HG03520 (cell line): ENCODE measurements around the gene FARP1.

ENCODE experiments used
- ATAC-seq: cut with Tn5 transposase; IDR thresholded peaks from one replicate; pipeline ENCODE4 v1.9.1; 2021; ENCODE audit warnings: mild to moderate bottlenecking, moderate library complexity; ENCODE audit not compliant: unreplicated experiment

Gene FARP1

DNA sequence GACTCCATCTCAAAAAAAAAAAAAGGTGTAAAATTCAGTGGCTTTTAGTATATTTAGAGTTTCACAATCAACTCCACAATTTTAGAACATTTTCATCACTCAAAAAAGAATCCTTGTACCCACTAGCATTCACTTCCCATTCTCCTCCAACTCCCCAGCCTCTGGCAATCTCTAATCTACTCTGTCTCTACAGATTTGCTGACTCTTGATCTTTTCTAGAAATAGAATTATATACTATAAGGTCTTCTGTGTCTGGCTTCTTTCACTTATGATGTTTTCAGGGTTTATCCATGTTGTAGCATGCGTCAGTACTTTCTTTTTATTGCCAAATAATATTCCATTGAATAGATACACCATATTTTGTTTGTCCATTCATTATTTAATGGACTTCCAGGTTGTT is 8.0 kb upstream of the FARP1 start:
- no peak for ATAC-seq

DNA sequence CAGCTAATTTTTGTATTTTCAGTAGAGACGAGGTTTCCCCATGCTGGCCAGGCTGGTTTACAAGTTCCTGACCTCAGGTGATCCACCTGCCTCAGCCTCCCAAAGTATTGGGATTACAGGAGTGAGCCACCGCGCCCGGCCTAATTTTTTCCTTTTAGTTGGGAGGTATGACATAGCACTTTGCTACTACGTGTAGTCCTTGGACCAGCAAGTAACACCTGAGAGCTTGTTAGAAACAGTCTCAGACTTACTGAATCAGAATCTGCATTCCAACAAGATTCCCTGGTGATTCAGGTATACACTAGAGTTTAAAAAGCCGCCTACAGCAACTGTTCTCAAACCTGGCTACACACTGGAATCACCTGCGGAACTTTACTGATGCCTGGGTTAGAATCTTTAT is 1.8 kb upstream of the FARP1 start:
- ATAC-seq = no peak

DNA sequence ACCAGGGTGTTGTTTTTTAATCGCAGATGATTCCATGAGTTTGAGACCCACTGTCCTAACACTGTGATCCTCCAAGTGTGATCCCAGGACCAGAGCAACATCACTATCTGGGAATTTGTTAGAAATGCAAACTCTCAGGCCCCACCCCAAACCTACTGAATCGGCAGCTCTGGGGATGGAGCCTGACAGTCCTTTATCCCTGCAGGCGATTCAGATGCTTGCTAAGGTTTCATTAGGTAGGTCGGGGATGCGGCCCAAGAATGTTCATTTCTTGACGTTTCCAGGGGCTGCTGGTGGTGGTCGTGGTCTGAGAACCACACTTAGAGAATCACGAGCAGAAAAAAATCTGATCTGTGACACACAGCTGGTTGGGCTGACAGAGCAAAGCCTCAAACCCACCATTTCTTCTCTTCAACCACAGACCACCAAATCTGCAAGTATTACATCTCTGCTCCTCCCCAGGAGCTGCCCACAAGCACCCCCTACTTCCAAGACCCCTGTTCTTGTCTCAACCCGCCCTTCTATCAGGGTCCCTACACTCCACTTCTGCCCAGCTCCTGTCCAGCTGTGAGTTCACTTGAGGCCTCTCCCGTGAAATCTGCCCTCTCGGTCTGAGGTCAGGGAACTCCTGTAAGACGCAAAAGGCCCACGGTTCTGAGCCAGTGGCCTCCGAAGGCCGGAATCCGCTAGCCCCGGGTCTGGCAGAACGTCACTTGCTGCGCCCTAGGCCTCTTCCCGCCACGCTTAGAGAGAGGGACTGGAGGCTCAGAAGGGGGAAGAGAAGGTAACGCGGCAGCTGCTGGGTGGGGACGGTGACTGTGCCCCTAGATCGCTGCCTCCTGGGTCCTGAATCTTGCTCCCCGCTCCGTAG is 1.1 kb upstream of the FARP1 start:
- ATAC-seq = no peak

DNA sequence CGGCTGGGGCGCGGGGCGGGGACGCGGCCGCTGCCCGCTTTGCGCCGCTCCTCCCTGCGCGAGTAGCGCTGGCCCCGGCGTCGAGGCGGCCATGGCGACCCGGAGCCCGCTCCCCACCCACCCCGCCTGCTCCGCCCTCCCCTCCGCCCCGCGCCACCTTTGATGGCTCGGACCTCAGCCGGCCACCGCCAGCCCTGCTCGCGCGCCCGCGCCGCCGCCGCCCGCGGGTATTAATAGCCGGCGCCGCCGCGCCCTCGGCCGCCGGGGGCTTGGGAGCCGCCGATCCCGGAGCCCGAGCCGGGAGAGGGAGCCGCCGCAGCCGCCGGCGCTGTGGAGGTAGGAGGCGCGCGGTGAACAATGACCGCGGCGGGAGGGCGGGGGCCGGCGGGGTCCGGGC is 261 bp downstream of the FARP1 start:
- peak; percentile 3 for ATAC-seq

DNA sequence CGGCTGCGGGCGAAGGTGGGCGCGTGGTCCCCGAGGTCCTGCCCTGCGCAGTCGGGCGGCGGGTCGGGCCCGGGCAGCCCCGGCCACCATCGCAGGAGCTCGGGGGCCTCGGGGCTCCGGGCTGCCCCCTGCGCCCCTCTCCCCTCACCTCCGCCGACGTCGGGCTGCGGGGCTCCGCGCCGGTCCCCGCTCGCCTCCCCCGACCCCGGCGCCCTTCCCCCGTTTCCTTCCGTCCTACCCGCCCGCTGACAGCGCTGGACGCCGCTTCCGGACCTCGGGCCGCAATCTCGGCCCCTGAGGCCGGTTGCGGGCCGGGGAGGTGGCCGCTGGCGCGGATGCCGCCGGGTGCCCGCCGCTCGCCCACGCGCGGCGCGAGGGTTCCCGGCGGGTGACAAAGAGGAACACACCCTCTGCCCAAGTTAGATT is 720 bp downstream of the FARP1 start:
- no peak for ATAC-seq

DNA sequence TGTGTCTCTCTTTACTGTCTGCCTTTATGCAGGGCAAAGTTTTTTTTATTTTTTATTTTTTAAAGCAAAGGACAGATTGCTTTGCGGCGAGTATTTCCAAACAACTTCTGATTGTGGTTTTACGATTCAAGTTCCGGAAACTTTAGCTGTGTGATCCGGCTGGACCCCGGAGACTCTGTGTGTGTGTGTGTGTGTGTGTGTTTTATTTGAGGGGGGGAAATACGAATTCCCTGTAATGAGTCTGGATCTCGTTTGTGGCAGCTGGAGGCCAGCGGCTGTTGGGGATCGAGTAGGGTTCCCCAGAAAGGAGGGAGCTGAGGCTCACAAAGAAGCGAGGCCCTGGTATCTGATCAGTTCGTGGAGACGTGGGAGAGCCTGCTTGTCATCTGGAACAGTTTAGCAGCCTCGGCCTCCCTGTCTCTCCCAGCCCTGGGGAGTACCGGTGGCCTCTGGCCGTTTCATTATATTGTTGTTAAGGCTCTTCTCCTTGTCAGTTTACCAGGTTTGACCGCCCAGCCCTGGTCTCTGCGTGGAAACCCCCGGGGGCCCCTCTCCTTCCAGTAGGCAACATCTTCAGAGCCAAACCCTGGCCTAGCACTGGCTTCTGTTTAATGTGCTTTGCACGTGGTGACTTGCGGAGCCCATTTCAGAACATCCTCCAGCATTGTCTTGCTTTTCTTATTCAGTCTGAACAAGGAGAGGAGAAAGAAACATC is 1.3 kb downstream of the FARP1 start:
- no peak for ATAC-seq

DNA sequence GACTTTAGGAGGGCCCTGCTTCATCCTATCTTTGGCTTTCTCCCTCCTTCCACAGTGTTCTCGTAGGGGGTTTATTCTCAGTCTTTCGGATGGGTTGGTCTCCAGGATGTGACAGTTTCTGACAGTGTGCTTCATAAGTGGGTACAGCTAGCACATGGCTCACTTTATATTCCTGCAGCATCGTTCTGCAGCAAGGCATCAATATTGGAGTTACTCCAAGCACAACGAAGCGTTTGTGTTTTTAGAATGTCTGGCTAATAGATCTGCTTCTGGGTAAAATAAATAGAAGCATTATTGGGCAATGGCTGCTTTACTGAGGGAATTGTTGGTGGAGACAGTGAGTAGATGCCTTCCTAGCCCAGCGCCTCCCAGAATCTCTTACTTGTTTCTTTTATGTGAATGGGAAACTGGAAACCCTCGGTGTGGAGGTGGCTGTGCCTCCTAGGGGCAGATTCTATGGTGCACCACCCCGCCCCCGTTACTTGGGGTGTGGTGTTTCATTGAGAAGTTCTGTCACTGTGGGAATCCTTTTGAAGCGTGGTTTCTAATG is 2.0 kb downstream of the FARP1 start:
- ATAC-seq = no peak

DNA sequence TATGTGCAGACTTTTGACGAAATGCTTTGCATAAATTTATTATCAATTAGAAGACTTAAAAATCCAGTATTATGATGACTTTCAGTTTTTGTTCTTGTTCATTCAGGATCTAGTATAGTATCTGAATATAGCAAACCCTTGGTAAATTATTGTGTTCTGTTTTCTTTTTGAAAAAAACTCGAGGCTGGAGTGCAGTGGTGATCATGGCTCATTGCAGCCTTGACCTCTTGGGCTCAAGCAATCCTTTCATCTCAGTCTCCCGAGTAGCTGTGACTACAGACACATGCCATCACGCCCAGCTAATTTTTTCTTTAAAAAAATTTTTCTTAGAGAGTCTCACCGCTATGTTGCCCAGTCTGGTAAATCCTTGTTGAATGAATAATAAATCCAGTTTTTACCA is 4.6 kb downstream of the FARP1 start:
- ATAC-seq = no peak

DNA sequence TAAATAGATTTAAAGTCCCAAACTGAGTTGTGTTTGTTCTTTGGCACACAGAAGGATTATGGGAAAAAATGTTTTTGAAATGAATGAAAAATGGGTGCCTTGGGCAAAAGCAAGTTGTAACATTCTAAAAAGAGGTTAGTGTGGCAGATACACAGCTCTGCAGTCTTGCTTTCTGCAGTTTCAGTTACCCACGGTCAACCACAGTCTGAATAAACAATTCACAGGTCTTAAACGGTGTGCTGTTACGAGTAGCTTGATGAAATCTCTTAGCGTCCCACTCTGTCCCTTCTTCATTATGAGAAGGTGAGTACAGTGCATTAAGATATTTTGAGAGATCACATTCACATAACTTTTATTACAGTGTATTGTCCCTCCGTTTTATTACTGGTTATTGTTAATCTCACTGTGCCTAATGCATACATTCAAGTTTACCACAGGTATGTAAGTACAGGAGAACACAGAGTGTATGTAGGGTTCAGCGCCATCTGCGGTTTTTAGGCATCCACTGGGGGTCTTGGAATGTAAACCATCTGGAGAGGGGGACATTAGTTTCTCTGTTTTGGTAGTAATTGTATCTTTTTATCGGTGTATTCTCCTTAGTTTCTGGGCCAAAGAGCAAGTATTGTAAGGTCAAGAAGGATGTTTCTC is 8.1 kb downstream of the FARP1 start:
- no peak for ATAC-seq

DNA sequence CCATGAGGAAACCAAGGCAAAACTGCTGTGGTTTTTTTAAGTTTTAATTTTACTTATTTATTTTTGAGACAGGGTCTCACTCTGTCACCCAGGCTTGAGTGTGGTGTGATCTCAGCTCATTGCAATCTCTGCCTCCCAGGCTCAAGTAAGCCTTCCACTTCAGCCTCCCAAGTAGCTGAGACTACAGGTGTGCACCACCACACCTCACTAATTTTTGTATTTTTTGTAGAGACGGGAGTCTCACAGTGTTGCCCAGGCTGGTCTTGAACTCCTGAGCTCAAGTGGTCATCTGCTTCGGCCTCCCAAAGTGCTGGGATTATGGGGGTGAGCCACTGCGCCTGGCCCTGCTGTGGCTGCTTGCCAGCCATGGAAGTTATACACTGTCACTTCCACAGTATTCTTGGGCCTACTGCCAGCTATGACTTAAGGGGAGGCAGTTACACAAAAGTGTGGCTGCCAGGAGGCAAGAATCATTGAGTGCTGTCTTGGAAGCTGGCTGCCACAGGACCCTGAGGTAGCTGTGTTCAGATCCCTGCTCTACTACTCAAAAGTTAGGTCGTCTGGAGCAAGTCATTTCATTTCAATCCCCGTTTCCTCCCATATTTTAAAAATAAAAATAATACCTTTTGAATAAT is 12.7 kb downstream of the FARP1 start:
- no peak for ATAC-seq

DNA sequence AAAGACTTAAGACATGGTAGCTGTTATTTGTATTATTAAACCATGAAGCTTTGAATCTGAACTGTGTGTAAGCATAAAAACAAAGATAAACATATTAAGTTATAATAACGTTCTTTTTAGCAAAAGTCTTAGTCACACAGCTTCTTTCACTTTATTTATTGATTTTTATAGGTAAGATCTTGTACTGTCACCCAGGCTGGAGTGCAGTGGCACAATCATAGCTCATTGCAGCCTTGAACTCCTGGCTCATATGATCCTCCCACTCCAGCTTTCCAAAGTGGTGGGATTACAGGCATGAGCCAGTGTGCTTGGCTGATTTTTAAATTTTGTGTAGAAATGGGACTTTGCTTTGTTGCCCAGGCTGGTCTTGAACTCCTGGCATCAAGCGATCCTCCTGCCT is 13.4 kb downstream of the FARP1 start:
- no peak for ATAC-seq

DNA sequence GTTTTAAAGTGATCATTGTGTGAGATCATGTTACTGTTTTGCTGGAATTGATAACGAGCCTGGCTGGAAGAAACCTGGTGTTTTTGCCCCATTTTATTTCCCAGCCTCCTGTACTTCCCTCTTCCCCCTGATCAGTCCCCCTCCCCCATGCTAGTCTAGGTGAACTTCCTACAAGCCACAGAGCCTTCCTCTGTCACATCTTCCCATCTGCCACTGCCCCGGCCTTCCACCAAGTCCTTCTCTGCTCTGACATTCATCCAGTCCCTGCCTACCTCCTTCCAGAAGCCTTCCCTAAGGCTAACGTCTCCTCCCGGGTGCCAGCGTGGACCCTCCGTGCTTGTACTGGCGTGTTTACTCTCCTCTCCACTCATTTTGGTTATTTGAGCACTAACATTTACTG is 14.3 kb downstream of the FARP1 start:
- ATAC-seq = no peak

DNA sequence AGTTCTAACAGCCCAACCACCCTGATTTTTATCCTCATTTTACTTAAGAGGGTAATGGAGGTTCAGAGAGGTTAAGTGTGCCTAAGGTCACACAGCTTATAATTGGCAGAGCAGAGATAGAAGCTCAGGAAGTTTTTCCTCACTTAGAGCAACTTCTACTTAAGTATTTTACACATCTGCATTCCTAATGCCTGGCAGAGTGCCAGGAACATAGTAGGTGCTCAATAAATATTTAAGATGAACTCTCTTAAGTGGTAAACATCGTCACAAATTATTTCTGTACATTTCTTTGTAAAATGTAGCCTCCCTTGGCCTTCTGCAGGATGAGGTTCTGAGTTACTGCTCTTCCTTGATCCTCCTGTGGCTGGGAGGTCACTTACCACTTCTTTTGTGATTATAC is 14.7 kb downstream of the FARP1 start:
- no peak for ATAC-seq

DNA sequence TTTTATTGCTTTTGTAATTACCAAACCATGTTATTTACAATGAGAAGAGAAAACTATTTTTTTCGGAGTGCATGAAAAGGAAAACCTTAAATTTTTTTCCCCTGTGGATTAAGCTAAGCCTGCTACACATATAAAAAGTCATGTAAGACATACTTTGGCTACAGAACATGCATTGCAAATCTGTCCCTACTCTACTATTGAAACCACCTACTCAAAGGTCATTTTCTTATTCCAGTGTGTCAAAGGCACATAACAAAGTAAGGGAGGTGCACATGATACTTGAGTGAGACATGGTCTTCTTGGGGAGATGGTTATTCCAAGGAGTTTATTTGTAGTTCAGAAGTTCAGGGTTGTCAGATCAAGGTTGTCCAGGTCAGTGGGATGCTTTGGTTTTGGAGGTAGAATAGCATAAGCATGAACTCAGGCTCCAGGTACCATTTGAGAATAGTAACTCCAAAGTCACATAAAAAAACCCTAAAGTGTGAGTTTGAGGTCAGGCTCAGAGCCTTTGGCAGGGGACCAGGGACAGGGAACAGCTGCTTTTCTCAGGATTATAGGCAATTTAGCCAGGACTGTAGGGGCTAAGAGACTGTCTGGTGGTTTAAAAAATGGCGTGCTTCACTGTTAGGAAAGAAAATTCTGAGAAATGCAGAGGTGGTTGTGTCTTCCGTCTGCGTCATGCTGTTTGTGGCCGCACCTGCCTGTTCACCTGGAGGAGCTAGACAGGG is 15.4 kb downstream of the FARP1 start:
- ATAC-seq = no peak

DNA sequence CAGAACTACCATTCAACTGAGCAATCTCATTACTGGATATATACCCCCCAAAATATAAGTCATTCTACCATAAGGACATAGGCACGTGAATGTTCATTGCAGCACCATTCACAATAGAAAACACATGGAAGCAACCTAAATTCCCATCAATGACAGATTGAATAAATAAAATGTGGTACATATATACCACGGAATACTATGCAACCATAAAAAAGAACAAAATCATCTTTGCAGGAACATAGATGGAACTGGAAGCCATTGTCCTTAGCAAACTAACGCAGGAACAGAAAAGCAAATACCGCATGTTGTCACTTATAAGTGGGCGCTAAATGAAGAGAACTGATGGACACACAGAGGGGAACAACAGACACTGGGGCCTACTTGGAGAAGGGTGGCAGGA is 20.0 kb downstream of the FARP1 start:
- ATAC-seq = no peak

DNA sequence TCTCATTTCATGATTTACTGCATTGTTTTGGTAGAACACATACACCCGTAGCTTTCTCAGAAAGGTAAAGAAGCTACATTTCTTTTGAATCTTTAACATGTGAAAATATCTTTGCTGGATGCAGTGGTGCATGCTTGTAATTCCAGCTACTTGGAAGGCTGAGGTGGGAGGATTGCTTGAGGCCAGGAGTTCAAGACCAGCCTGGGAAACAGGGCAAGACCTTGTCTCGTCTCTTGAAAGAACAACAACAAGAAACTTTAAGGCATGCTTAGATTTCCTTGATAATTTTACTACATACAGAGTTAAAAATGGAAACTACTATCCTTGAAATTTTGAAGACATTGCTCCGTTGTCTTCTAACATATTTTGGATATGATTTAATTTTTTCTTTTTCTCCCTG is 26.4 kb downstream of the FARP1 start:
- ATAC-seq = no peak

DNA sequence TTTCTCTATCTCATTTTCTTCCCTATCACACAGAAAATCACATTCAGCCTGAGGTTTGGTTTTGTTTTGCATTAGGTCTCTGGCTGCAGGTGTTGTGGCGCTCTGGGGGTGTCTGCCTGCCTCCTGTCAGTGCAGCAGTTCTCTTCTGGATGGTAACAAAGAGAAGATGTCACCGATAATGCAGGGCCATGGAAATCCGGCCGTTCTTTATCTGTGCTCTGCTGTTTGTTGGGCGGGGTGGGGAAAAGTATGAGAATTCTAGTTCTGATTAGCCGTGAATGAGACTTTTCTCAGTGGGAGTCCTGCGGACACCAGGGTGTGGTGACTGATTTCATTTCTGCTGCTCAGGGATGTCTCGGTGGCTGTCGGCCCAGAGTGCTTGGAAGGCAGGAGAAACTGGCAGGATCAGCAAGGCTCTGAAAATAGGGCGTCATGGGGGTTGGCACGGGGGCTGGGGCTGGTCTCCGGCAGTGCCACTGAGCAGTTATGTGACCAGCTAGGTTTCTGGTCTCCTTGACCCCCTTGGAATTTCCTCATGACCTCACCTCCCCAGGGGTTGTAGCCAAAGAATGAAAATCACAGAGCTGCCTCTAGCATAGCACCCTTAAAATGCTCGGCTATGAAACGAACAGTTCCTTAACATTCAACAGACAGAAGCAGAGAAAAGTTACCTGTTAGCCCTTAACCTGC is 29.2 kb downstream of the FARP1 start:
- ATAC-seq = no peak

DNA sequence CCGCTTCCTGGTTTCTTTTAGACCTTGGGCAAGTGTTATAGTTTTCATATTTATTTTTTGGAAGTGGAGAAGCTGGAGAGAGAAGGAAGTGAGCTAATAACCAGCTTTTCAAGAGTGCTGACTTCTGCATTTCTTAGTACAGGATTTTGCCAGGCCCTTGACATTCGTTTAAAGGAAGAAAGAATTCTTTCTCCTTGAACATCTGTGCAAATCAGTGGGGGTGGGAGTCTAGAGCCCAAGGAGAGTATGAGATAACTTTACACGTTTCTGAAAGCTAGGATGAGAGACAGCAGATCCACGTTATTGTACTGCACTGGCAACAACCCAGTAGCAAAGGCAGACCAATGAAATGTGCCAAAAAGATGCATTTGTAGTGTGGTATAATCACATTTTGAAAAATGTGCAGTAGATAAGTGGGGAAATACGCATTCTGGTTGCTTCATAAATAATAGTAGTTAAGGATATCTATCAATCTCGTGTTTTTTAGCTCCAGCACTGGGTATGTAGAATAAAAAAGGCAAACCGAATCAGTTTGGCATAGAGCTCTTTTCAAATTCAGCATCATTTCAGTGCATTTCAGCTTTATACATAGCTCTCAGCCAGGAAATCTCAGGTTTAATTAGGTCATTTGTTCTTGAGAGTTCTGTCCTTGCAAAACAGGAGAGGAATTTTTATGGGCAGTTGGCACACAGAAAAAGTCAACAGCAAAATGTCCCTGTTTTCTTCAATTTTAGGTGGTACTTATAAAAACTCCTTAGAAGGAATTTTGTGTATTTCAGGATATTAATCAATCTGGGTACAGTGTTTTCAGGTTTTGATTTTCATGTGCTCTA is 29.9 kb downstream of the FARP1 start:
- ATAC-seq = no peak
